GM06990 (cell line): ENCODE data around the gene SRD5A1.

Source experiments
- DNase-seq: peaks from one replicate; pipeline ENCODE4 v3.0.0-alpha.2; 2011; ENCODE audit not compliant: insufficient read length; ENCODE audit errors: extremely low read depth
- H3K27me3 ChIP-seq: replicated peaks from 2 replicates; pipeline ENCODE4 v1.6.0; 2011; ENCODE audit warnings: low read length; ENCODE audit not compliant: control insufficient read depth, insufficient read depth
- H3K36me3 ChIP-seq: 2 replicates; pipeline ENCODE4 v1.5.1; 2011; ENCODE audit warnings: low read length; ENCODE audit not compliant: control insufficient read depth, insufficient read depth
- H3K4me3 ChIP-seq: replicated peaks from 2 replicates; pipeline ENCODE4 v1.5.1; 2011; ENCODE audit warnings: low read depth, mild to moderate bottlenecking, control low read depth, low read length
- CTCF ChIP-seq: IDR thresholded peaks from 2 replicates; pipeline ENCODE4 v1.5.1; 2011; ENCODE audit warnings: low read length, control low read depth, mild to moderate bottlenecking, inconsistent platforms; ENCODE audit not compliant: insufficient read depth, poor library complexity, severe bottlenecking

SRD5A1 gene

GRCh38 chr5:6719896-6720560 is 86.8 kb downstream of the SRD5A1 start:
- DNase-seq, result no peak

GRCh38 chr5:6720561-6720921 is 87.3 kb downstream of the SRD5A1 start:
- no peak for TF ChIP-seq CTCF
- Histone ChIP-seq H3K4me3 (no peak overlapping the region), H3K36me3 (peaks cover 12% of the 10 kb centered on the region), H3K27me3 (no peaks in the 10 kb centered on the region)
- no peak for DNase-seq

More at GRCh38 chr5:6719896-6720560, 86.8 kb downstream of the SRD5A1 start:
- H3K36me3 ChIP-seq, result peaks cover 12% of the 10 kb centered on the region
- no peaks in the 10 kb centered on the region for H3K27me3 ChIP-seq
- TF ChIP-seq CTCF, result no peak
- no peak overlapping the region for H3K4me3 ChIP-seq

GRCh38 chr5:6721442-6721841 is 88.2 kb downstream of the SRD5A1 start:
- TF ChIP-seq CTCF, result no peak
- no peaks in the 10 kb centered on the region for H3K27me3 ChIP-seq
- DNase-seq, result no peak
- peak overlapping the region; percentile 52 for H3K4me3 ChIP-seq
- H3K36me3 ChIP-seq, result peaks cover 13% of the 10 kb centered on the region

GRCh38 chr5:6722015-6722414 is 88.8 kb downstream of the SRD5A1 start:
- DNase-seq, result peak; percentile 48
- Histone ChIP-seq H3K4me3 (peak overlapping the region; percentile 52), H3K36me3 (peaks cover 13% of the 10 kb centered on the region)

GRCh38 chr5:6723122-6723815 is 90.0 kb downstream of the SRD5A1 start:
- Histone ChIP-seq H3K36me3 (peaks cover 11% of the 10 kb centered on the region), H3K27me3 (no peaks in the 10 kb centered on the region), H3K4me3 (no peak overlapping the region)
- no peak for TF ChIP-seq CTCF
- DNase-seq, result no peak

More at GRCh38 chr5:6722015-6722414, 88.8 kb downstream of the SRD5A1 start:
- H3K27me3 ChIP-seq, result no peaks in the 10 kb centered on the region
- TF ChIP-seq CTCF, result no peak
